BLaER1 treated with 17β-estradiol and CSF1 and Interleukin-3, amounts not matched to agents 10 nM and 100 nM (cell line): ENCODE results near the gene DAD1.
"Not testable (repeated sequence)": the region's sequence is repeated elsewhere in the genome, so short reads cannot be mapped to it uniquely, and the experiment has no call there.

Experiments used
- H3K27ac ChIP-seq, 11 experiments: shearing (Covaris generic); formaldehyde crosslinking; 2 replicates each; pipeline ENCODE4 v1.8.1; 2022
- H3K27me3 ChIP-seq, 11 experiments: shearing (Covaris generic); formaldehyde crosslinking; 2 replicates each; pipeline ENCODE4 v1.8.1; 2022
- H3K36me3 ChIP-seq, 11 experiments: shearing (Covaris generic); formaldehyde crosslinking; 2 replicates each; pipeline ENCODE4 v1.8.1; 2022
- H3K4me1 ChIP-seq, 10 experiments: shearing (Covaris generic); formaldehyde crosslinking; 2 replicates each; pipeline ENCODE4 v1.8.1; 2022
- H3K4me2 ChIP-seq, 11 experiments: shearing (Covaris generic); formaldehyde crosslinking; 2 replicates each; pipeline ENCODE4 v1.8.1; 2022
- H3K4me3 ChIP-seq, 10 experiments: shearing (Covaris generic); formaldehyde crosslinking; 2 replicates each; pipeline ENCODE4 v1.8.1; 2022
- H3K9ac ChIP-seq, 11 experiments: shearing (Covaris generic); formaldehyde crosslinking; 2 replicates each; pipeline ENCODE4 v1.8.1; 2022
- H3K9me3 ChIP-seq, 11 experiments: shearing (Covaris generic); formaldehyde crosslinking; replicated peaks in 1 of 11; 2 replicates each; pipeline ENCODE4 v1.8.1; 2022
- H4K20me1 ChIP-seq, 11 experiments: shearing (Covaris generic); formaldehyde crosslinking; 2 replicates each; pipeline ENCODE4 v1.8.1; 2022
- Cebpa-rat ChIP-seq, 11 experiments: shearing (Covaris generic); IDR thresholded peaks; 2 replicates each; pipeline ENCODE4 v1.8.1; 2022

The DAD1 gene

DNA sequence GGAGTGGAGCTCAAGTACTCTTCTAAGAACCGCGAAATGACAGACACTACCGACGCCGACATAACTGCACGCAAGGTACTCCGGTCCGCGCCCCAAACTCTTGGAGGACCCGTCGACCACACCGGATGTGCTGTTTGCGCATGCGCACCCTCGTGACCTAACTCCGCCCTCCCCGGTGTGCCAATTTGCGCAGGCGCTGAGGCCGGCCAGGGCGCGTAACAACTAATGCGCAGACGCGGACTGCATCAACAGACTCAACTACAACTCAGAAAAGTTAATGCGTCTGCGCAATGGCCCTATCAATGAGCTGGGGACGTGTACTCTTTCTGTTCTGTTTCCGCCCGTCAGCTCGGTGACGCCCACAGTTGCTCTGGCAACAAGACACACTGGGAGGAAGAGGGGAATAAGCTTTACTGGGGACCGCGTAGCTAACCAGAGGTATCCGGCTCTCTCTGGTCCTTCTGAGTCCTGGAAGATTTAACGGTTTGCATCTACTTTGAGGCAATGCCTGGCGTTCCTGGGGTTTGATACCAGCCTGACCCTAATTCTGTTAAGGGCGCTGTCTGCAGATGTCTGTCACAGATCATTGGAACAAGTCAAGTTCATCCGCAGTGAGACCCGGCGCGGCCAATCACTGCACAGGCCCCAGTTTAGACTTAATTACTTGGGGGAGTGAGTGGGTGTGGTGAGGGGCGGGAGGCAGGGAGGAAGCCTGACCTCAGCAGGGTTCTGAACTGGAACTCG lies at the start of gene DAD1:
DAD1 (minus strand) TSS at position 129 of the 744 bp plus-strand sequence; CDS start at position 62, 67 bp downstream.
- H3K9me3 ChIP-seq, result no peaks in the 10 kb centered on the region
- peaks cover 44 to 56% (median 50%) of the 10 kb centered on the region in 10 experiments for H3K4me1 ChIP-seq
- peak within 1 kb of the TSS; percentile 75 to 93 (median 81) for H3K27ac ChIP-seq
- peaks cover 0 to 18% (median 5%) of the 10 kb centered on the region in 11 experiments; a peak in 11 of 22 replicates for H4K20me1 ChIP-seq
- peak within 1 kb of the TSS; percentile 70 to 86 (median 78) for H3K4me3 ChIP-seq
- peak within 1 kb of the TSS; percentile 78 to 87 (median 84) for H3K9ac ChIP-seq
- no peaks in the 10 kb centered on the region for H3K27me3 ChIP-seq
- TF ChIP-seq Cebpa-rat (IDR thresholded peaks at IDR 0.05), result no peak
- peak within 1 kb of the TSS; percentile 81 to 97 (median 87) for H3K4me2 ChIP-seq
- H3K36me3 ChIP-seq, result peaks cover 0 to 20% (median 10%) of the 10 kb centered on the region in 11 experiments; a peak in 10 of 22 replicates

DNA sequence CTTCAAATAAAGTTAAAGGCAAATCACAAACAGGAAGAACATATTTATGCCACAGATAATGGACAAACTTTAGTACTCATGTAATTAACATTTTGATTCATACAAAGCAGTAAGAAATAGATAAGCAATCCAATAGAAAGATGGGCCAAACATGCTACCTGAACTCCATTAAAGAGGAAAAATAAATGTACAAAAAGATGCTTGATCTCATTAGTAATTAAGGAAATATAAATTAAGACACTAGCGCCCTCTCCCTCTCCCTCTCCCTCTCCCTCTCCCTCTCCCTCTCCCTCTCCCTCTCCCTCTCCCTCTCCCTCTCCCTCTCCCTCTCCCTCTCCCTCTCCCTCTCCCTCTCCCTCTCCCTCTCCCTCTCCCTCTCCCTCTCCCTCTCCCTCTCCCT lies 47.0 kb upstream of the DAD1 start:
- not testable (repeated sequence) for H3K4me3 ChIP-seq, H3K4me2 ChIP-seq, H4K20me1 ChIP-seq, H3K9ac ChIP-seq, H3K27ac ChIP-seq, H3K27me3 ChIP-seq, H3K36me3 ChIP-seq
- H3K9me3 ChIP-seq, result peaks cover 25 to 52% (median 43%) of the 10 kb centered on the region in 11 experiments
- H3K4me1 ChIP-seq, result peaks cover 11 to 41% (median 26%) of the 10 kb centered on the region in 10 experiments; a peak in 19 of 20 replicates

DNA sequence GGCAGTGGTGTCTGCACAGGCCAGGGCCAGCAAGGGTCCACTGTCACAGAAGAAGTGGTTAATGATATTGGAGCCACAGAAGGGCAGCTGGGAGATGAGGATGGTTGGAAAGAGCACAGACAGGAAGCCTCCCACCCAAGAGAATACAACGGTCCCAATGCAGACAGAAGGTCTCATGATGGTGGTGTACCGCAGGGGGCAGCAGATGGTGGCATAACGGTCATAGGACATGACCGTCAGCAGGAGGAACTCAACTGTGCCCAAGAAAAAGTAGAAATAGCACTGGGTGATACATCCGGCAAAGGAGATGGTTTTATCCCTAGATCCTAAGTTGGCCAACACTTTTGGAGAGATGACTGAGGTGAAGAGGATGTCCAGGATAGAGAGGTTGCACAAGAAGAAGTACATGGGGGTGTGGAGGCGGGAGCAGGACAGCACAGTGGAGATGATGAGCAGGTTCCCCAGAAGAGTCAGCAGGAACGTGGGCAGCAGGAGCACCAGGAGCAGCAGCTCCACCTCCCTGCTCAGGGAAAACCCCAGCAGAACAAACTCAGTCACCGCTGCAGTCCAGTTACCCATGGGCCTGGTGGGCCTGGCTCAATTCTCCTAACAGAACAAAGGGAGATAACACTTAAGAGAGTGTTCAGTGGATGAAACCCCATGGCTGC lies 45.3 kb upstream of the DAD1 start:
- peak overlapping the region in 5 of 11 experiments; percentile 17 to 44 (median 32); a peak in 3 of 22 replicates for H3K9ac ChIP-seq
- peak overlapping the region; percentile 18 to 83 (median 66); a peak in 21 of 22 replicates for H3K4me2 ChIP-seq
- TF ChIP-seq Cebpa-rat (IDR thresholded peaks at IDR 0.05), result 0 out of 22 replicates have a peak, but pooled peaks of 1 of the 11 experiments have one; percentile 14
- H3K4me3 ChIP-seq, result peak overlapping the region in 4 of 10 experiments; percentile 2 to 42 (median 26); a peak in 6 of 20 replicates
- H3K27me3 ChIP-seq, result no peaks in the 10 kb centered on the region
- no peaks in the 10 kb centered on the region for H4K20me1 ChIP-seq
- peaks cover 41 to 68% (median 59%) of the 10 kb centered on the region in 11 experiments for H3K9me3 ChIP-seq
- peaks cover 0 to 10% (median 0%) of the 10 kb centered on the region in 11 experiments; a peak in 4 of 22 replicates for H3K36me3 ChIP-seq
- H3K4me1 ChIP-seq, result peaks cover 11 to 56% (median 29%) of the 10 kb centered on the region in 10 experiments; a peak in 19 of 20 replicates
- peak overlapping the region in 6 of 11 experiments; percentile 46 to 70 (median 65); a peak in 12 of 22 replicates for H3K27ac ChIP-seq

DNA sequence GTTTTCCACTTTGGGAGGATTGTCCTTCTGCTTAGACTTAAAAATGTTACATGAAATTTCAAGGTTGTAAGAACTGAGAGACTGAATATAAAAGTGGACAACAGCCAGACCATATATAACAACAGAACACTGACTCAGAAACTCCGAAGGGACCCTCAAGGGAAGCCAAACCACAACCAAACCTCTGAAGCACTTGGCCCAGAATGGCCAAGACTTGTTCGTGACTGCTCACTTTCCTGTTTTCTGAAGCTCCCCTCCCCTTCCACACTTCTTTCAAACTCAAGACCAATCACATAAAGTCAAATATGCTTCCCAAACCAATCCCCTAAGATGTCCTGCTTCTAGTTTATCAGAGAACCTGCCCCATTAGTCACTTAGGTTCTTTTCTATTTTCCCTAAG lies 41.5 kb upstream of the DAD1 start:
- peak overlapping the region in 2 of 10 experiments; percentile 6 to 29; a peak in 2 of 20 replicates for H3K4me3 ChIP-seq
- peaks cover 45 to 64% (median 56%) of the 10 kb centered on the region in 11 experiments for H3K9me3 ChIP-seq
- H3K27ac ChIP-seq, result peak overlapping the region in 1 of 11 experiments; percentile 4; a peak in 1 of 22 replicates
- H3K4me1 ChIP-seq, result peaks cover 11 to 83% (median 38%) of the 10 kb centered on the region in 10 experiments; a peak in 19 of 20 replicates
- TF ChIP-seq Cebpa-rat (IDR thresholded peaks at IDR 0.05), result no peak
- peaks cover 0 to 10% (median 0%) of the 10 kb centered on the region in 11 experiments; a peak in 4 of 22 replicates for H3K36me3 ChIP-seq
- no peaks in the 10 kb centered on the region for H3K27me3 ChIP-seq
- peak overlapping the region in 6 of 11 experiments; percentile 9 to 43 (median 35); a peak in 10 of 22 replicates for H3K4me2 ChIP-seq
- H4K20me1 ChIP-seq, result no peaks in the 10 kb centered on the region
- no peak overlapping the region for H3K9ac ChIP-seq

DNA sequence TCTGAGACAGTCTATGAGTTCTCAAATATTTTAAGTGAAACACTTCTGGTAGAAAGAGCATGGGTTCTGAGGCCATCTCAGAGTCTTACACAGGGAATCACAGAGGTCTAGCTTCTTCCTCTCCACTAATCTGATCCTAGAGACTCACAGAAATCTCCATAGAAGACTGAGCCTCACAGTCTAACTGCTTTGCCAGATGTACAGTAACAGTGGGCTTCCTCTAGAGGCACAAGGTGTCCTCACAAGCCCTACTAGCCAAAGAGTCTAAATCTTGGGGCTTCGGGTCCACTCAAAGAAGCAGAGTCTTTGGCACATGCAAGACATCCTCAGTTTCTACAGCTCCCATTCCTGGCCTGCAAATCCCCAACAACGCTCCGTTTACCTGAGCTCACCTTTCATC lies 41.0 kb upstream of the DAD1 start:
- Histone ChIP-seq H3K4me3 (peak overlapping the region in 2 of 10 experiments; percentile 6 to 29; a peak in 1 of 20 replicates), H3K9ac (no peak overlapping the region), H3K36me3 (peaks cover 0 to 10% (median 0%) of the 10 kb centered on the region in 11 experiments; a peak in 4 of 22 replicates), H4K20me1 (no peaks in the 10 kb centered on the region), H3K4me1 (peaks cover 11 to 82% (median 39%) of the 10 kb centered on the region in 10 experiments; a peak in 19 of 20 replicates), H3K27me3 (no peaks in the 10 kb centered on the region), H3K4me2 (peak overlapping the region in 6 of 11 experiments; percentile 9 to 43 (median 35); a peak in 10 of 22 replicates), H3K9me3 (peaks cover 45 to 62% (median 52%) of the 10 kb centered on the region in 11 experiments), H3K27ac (no peak overlapping the region; a peak in 1 of 22 replicates)
- TF ChIP-seq Cebpa-rat (IDR thresholded peaks at IDR 0.05), result no peak

DNA sequence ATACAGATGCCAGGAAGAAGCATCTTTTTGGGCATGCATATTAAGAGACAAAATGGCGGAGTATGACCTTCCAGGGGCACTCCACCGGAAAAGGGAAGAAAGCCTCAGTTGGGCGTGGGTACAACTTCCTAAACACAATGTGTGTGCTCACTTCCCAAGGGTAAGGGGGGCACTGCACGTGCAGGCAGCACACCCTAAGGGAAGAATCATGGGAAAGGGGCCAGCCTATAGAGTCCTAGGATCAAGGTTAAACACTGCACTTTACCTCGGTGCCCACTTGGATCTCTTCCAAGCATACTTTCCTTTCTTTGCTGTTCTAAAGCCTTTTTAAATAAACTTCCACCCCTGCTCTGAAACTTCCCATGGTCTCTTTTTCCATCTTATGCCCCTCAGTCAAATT lies 40.3 kb upstream of the DAD1 start:
- Histone ChIP-seq H3K36me3 (peaks cover 0 to 10% (median 0%) of the 10 kb centered on the region in 11 experiments; a peak in 4 of 22 replicates), H4K20me1 (no peaks in the 10 kb centered on the region), H3K4me2 (peak overlapping the region in 5 of 11 experiments; percentile 4 to 43 (median 37); a peak in 7 of 22 replicates), H3K27ac (no peak overlapping the region), H3K4me3 (no peak overlapping the region), H3K9me3 (peaks cover 45 to 57% (median 52%) of the 10 kb centered on the region in 11 experiments), H3K27me3 (no peaks in the 10 kb centered on the region), H3K4me1 (peaks cover 6 to 82% (median 38%) of the 10 kb centered on the region in 10 experiments; a peak in 19 of 20 replicates), H3K9ac (no peak overlapping the region)
- no peak for TF ChIP-seq Cebpa-rat (IDR thresholded peaks at IDR 0.05)

DNA sequence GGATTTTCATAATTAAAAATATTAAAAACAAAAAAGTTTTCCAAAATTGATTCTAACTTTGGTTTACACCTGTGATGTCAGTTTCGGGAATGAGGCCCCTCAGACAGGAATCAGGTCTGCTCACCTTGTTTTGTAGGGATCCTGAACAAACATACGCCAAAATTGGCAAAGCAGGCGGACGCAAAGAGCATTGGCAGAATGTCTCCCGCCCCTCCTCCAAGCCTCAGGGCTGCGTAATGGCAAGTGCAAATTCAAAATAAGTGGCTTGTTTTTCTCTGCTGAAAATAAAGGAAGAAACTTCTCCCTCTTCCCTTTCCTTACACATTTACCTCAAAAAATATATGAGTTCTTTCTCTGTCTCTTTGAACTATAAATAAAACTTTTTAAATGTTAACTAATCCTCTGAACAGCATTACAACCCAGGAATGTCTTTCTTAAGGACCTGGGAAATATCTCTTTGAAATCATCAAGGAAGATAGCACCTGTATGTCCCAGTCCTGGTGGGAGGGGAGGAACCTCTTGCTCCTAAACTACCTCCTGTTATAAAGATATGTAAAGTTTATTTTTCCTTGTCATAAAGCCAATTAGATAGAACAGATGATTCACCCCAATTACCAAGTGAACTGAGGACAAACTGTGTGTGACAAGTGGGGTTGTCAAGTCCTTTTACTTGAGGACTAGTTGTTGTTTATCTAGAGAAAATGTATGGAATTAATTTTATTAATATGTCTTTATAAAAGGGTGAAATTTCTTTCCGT lies 38.7 kb upstream of the DAD1 start:
- H3K36me3 ChIP-seq, result peaks cover 0 to 10% (median 0%) of the 10 kb centered on the region in 11 experiments; a peak in 4 of 22 replicates
- H4K20me1 ChIP-seq, result no peaks in the 10 kb centered on the region
- H3K9ac ChIP-seq, result no peak overlapping the region
- H3K27ac ChIP-seq, result no peak overlapping the region
- no peak overlapping the region for H3K4me3 ChIP-seq
- H3K4me2 ChIP-seq, result peak overlapping the region in 3 of 11 experiments; percentile 11 to 58 (median 24); a peak in 4 of 22 replicates
- no peak for TF ChIP-seq Cebpa-rat (IDR thresholded peaks at IDR 0.05)
- peaks cover 37 to 40% (median 38%) of the 10 kb centered on the region in 11 experiments for H3K9me3 ChIP-seq
- no peaks in the 10 kb centered on the region for H3K27me3 ChIP-seq
- H3K4me1 ChIP-seq, result peaks cover 13 to 82% (median 37%) of the 10 kb centered on the region in 10 experiments

DNA sequence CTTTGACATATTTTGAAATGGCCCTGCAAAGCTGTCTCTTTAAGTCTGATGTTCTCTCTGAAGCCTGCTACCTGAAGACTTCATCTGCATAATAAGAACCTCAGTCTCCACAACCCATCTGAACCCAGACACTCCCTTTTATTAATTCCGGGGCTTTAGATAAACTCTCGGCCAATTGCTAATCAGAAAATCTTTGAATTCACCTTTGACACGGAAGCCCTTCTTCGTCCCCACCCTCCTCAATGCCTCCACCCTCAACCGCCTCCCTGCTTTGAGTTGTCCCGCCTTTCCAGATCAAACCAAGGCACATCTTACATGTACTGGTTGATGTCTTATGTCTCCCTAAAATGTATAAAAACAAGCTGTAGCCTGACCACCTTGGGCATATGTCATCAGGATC lies 37.6 kb upstream of the DAD1 start:
- Histone ChIP-seq H3K9me3 (peaks cover 26 to 35% (median 32%) of the 10 kb centered on the region in 11 experiments), H3K4me2 (no peak overlapping the region), H3K27ac (no peak overlapping the region), H4K20me1 (no peaks in the 10 kb centered on the region), H3K9ac (no peak overlapping the region), H3K4me3 (no peak overlapping the region), H3K36me3 (peaks cover 0 to 6% (median 0%) of the 10 kb centered on the region in 11 experiments; a peak in 3 of 22 replicates), H3K4me1 (peaks cover 13 to 81% (median 37%) of the 10 kb centered on the region in 10 experiments), H3K27me3 (no peaks in the 10 kb centered on the region)
- TF ChIP-seq Cebpa-rat (IDR thresholded peaks at IDR 0.05), result no peak
